H1 (cell line): ENCODE data around the gene PTPRG. TPM values are rescaled to one million over a fixed set of nuclear protein-coding genes. Genes with fewer than 3 reads are reported as not detected.

Experiments used
- CTCF ChIA-PET: fragments of 300-600 bp; sonication (Branson Sonifier 250); formaldehyde crosslinking; loops from one replicate; lab custom pipeline; 2021; ENCODE audit not compliant: partially characterized antibody; lab: Charles Lee
- POLR2A ChIA-PET: fragments of 300-600 bp; sonication (Branson Sonifier 250); formaldehyde crosslinking; loops from one replicate; lab custom pipeline; 2021; ENCODE audit warnings: inconsistent platforms; ENCODE audit not compliant: partially characterized antibody; lab: Charles Lee
- DNase-seq, 2 experiments: peaks; one replicate each; pipeline versions ENCODE4 v3.0.0 to v3.0.0-alpha.2; 2010 to 2022; ENCODE audit warnings: low spot score in 2 of 2, low read depth in 1 of 2, mixed read lengths in 1 of 2
- FAIRE-seq: peaks from 2 replicates; lab custom pipeline; 2011; peaks lifted over from hg19 to GRCh38; lab: Jason Lieb, UNC
- H2AFZ ChIP-seq: 2 replicates; pipeline ENCODE4 v1.8.1; 2012; ENCODE audit warnings: low read length, inconsistent platforms
- H2AK5ac ChIP-seq: 2 replicates; pipeline ENCODE4 v1.6.1; 2013; ENCODE audit warnings: low read depth, low read length
- H2BK120ac ChIP-seq: replicated peaks from 2 replicates; pipeline ENCODE3; 2013; ENCODE audit warnings: low read depth, low read length, inconsistent platforms
- H2BK12ac ChIP-seq: 2 replicates; pipeline ENCODE4 v1.6.1; 2013; ENCODE audit warnings: low read depth, low read length
- H2BK15ac ChIP-seq: 2 replicates; pipeline ENCODE4 v1.6.1; 2013; ENCODE audit warnings: low read length
- H2BK20ac ChIP-seq: 2 replicates; pipeline ENCODE4 v1.6.1; 2013; ENCODE audit warnings: low read length
- H2BK5ac ChIP-seq: 2 replicates; pipeline ENCODE4 v1.6.1; 2013; ENCODE audit warnings: low read depth, low read length
- H3K14ac ChIP-seq: 2 replicates; pipeline ENCODE4 v1.6.1; 2013; ENCODE audit warnings: inconsistent platforms; ENCODE audit not compliant: insufficient read length
- H3K18ac ChIP-seq: 2 replicates; pipeline ENCODE4 v1.6.1; 2013; ENCODE audit warnings: low read length; ENCODE audit errors: extremely low read depth
- H3K23ac ChIP-seq: 2 replicates; pipeline ENCODE4 v1.6.1; 2013; ENCODE audit warnings: inconsistent platforms; ENCODE audit not compliant: insufficient read length
- H3K23me2 ChIP-seq: 2 replicates; pipeline ENCODE4 v1.6.1; 2013; ENCODE audit warnings: low read depth, low read length
- H3K27ac ChIP-seq: 2 replicates; pipeline ENCODE4 v1.6.1; 2011; ENCODE audit warnings: low read depth, low read length, inconsistent platforms
- H3K27me3 ChIP-seq, 4 experiments: replicated peaks in 1 of 4; 1 replicate in 1 of 4; 2 replicates in 3 of 4; pipeline versions ENCODE4 v1.6.1 to v1.8.1; 2011 to 2013; ENCODE audit warnings: low read length in 3 of 4, mild to moderate bottlenecking in 3 of 4, inconsistent platforms in 2 of 4, mixed read lengths in 2 of 4, moderate library complexity in 1 of 4; ENCODE audit not compliant: control insufficient read depth in 3 of 4, insufficient read depth in 3 of 4; ENCODE audit errors: extremely low read depth in 1 of 4
- H3K36me3 ChIP-seq, 4 experiments: 2 replicates each; pipeline versions ENCODE4 v1.6.1 to v1.8.1; 2011 to 2013; ENCODE audit warnings: mild to moderate bottlenecking in 4 of 4, low read length in 3 of 4, moderate library complexity in 2 of 4, control low read depth in 1 of 4, inconsistent platforms in 1 of 4; ENCODE audit not compliant: insufficient read depth in 4 of 4, control insufficient read depth in 2 of 4
- H3K4ac ChIP-seq: replicated peaks from 2 replicates; pipeline ENCODE3; 2013; ENCODE audit warnings: low read length, low read depth, mixed read lengths, inconsistent platforms; ENCODE audit not compliant: insufficient read length
- H3K4me1 ChIP-seq, 4 experiments: replicated peaks in 1 of 4; 1 replicate in 1 of 4; 2 replicates in 3 of 4; pipeline versions ENCODE4 v1.6.1 to v1.8.1; 2011 to 2013; ENCODE audit warnings: low read length in 3 of 4, inconsistent platforms in 2 of 4, mixed read lengths in 1 of 4; ENCODE audit not compliant: insufficient read depth in 4 of 4, control insufficient read depth in 3 of 4
- H3K4me2 ChIP-seq, 2 experiments: 2 replicates each; pipeline versions ENCODE4 v1.6.1 to v1.8.1; 2011 to 2013; ENCODE audit warnings: low read depth in 2 of 2, low read length in 2 of 2, control low read depth in 1 of 2, inconsistent platforms in 1 of 2, mild to moderate bottlenecking in 1 of 2; ENCODE audit not compliant: insufficient read depth in 1 of 2
- H3K4me3 ChIP-seq, 4 experiments: fragments of 200-600, 300-600 bp in 1 of 4; sonication (generic), shearing (Covaris generic), sonication (Bioruptor Twin) in 1 of 4; 2 replicates each; pipeline versions ENCODE4 v1.5.1 to v1.8.1; 2011 to 2016; ENCODE audit warnings: low read length in 4 of 4, low read depth in 3 of 4, control low read depth in 2 of 4, inconsistent platforms in 2 of 4, mild to moderate bottlenecking in 2 of 4, mixed read lengths in 1 of 4, moderate library complexity in 1 of 4; ENCODE audit not compliant: insufficient read depth in 2 of 4; ENCODE audit errors: extremely low read depth in 1 of 4
- H3K56ac ChIP-seq: replicated peaks from 2 replicates; pipeline ENCODE3; 2013; ENCODE audit warnings: low read depth, mild to moderate bottlenecking, mixed read lengths, low read length, inconsistent platforms; ENCODE audit not compliant: insufficient read length
- H3K79me1 ChIP-seq: 2 replicates; pipeline ENCODE4 v1.6.1; 2013; ENCODE audit warnings: low read depth, low read length, control low read depth
- H3K79me2 ChIP-seq, 2 experiments: 2 replicates each; pipeline versions ENCODE4 v1.6.1 to v1.8.1; 2012 to 2013; ENCODE audit warnings: low read length in 2 of 2, mild to moderate bottlenecking in 2 of 2, inconsistent platforms in 1 of 2; ENCODE audit not compliant: insufficient read depth in 2 of 2, control insufficient read depth in 1 of 2
- H3K9ac ChIP-seq, 4 experiments: replicated peaks in 1 of 4; 1 replicate in 1 of 4; 2 replicates in 3 of 4; pipeline versions ENCODE4 v1.6.1 to v1.8.1; 2011 to 2013; ENCODE audit warnings: low read depth in 3 of 4, low read length in 3 of 4, control low read depth in 2 of 4, mild to moderate bottlenecking in 2 of 4, moderate library complexity in 2 of 4, inconsistent platforms in 1 of 4; ENCODE audit errors: extremely low read depth in 1 of 4
- H3K9me3 ChIP-seq, 2 experiments: 2 replicates each; pipeline versions ENCODE4 v1.6.1 to v1.8.1; 2012 to 2013; ENCODE audit warnings: mild to moderate bottlenecking in 2 of 2, moderate library complexity in 2 of 2, control low read depth in 1 of 2, inconsistent platforms in 1 of 2, low read depth in 1 of 2, low read length in 1 of 2, mixed read lengths in 1 of 2; ENCODE audit not compliant: insufficient read depth in 2 of 2
- H4K20me1 ChIP-seq, 2 experiments: replicated peaks in 1 of 2; 2 replicates each; pipeline versions ENCODE3 to v1.8.1; 2011 to 2013; ENCODE audit warnings: inconsistent platforms in 2 of 2, low read length in 2 of 2, mild to moderate bottlenecking in 1 of 2; ENCODE audit not compliant: insufficient read depth in 2 of 2, control insufficient read depth in 1 of 2
- H4K5ac ChIP-seq: 2 replicates; pipeline ENCODE4 v1.6.1; 2013; ENCODE audit warnings: low read length, low read depth, mixed read lengths, inconsistent platforms; ENCODE audit not compliant: insufficient read length
- H4K8ac ChIP-seq: 2 replicates; pipeline ENCODE4 v1.8.0; 2013; ENCODE audit warnings: mild to moderate bottlenecking, moderate library complexity, low read length, inconsistent platforms; ENCODE audit not compliant: insufficient read depth; ENCODE audit errors: extremely low read depth
- H4K91ac ChIP-seq: replicated peaks from 2 replicates; pipeline ENCODE3; 2013; ENCODE audit warnings: low read length, mixed read lengths, inconsistent platforms; ENCODE audit not compliant: insufficient read length
- FOSL1 ChIP-seq: IDR thresholded peaks from 2 replicates; pipeline ENCODE4 v1.6.1; 2011; ENCODE audit warnings: mild to moderate bottlenecking, low read depth, low read length, moderate library complexity; ENCODE audit not compliant: insufficient read depth
- GTF2F1 ChIP-seq: IDR thresholded peaks from 2 replicates; pipeline ENCODE4 v1.6.1; 2012; ENCODE audit warnings: low read depth, low read length, improper control_type of control experiment, borderline replicate concordance
- WGBS, 2 experiments: shearing (Covaris generic) in 1 of 2; methylation state at CpG; one replicate each; pipeline versions ENCODE4 v1.1.6 to v1.1.7; 2013 to 2015; ENCODE audit warnings: low lambda C conversion rate in 2 of 2, mixed read lengths in 2 of 2, inconsistent platforms in 1 of 2, low coverage in 1 of 2, missing lambda C conversion rate in 1 of 2; ENCODE audit not compliant: insufficient replicate concordance in 2 of 2, insufficient coverage in 1 of 2, insufficient read length in 1 of 2; ENCODE audit errors: extremely low coverage in 1 of 2, missing lambda C conversion rate in 1 of 2; 5-methylcytosine and 5-hydroxymethylcytosine counted together
- polyA plus RNA-seq, 7 experiments: library from polyadenylated mRNA; depleted of rRNA in 3 of 7; stranded (reverse) in 5 of 7; unstranded in 2 of 7; fragments of >200 nt in 5 of 7; fragments of 200-250 nt in 2 of 7; gene quantifications; 1 replicate in 5 of 7; 2 replicates in 1 of 7; 4 replicates in 1 of 7; pipeline versions ENCODE4 v1.2.1 to v1.2.3, GENCODE V29; 2011 to 2013; ENCODE audit warnings: missing spikeins in 2 of 7, mixed read lengths in 2 of 7
- total RNA-seq: library from RNA; stranded (reverse); fragmentation: NEBNext Ultra II Directional; extraction: Animal tissue kit (Norgen Biotek cat#: 25700); gene quantifications from 2 replicates; pipeline ENCODE4 v1.2.1, GENCODE V29; 2021

Gene PTPRG
- total and polyA plus RNA-seq, 2 of the 8 experiments (the other 6 are each of a cell fraction or from before 2014, with no cell fraction given): 23.3 to 96.2 TPM

DNA sequence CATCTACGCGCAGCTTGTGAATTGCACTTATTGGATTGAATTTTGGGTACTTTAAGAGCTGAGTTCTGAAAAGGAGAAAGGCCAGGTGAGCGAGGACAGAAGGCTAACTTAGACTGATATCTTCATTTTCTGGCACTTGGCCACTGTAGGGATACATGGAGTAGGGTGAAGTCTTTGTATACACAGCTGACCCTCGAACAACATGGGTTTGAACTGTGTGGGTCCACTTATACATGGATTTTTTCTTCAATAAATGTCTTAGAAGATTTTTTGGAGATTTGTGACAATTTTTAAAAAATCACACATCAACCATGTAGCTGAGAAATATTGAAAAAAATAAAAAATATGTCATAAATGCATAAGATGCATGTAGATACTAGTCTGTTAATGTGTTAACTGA lies 18.3 kb downstream of the PTPRG start:
- no peak for TF ChIP-seq FOSL1
- no peak for TF ChIP-seq GTF2F1
- FAIRE-seq (no peak), DNase-seq (no peak)
- Histone ChIP-seq H4K8ac (no peak overlapping the region), H3K56ac (no peak overlapping the region), H3K4me3 (no peak overlapping the region), H3K23me2 (no peaks in the 10 kb centered on the region), H3K4ac (no peak overlapping the region), H2BK120ac (no peak overlapping the region), H3K9ac (no peak overlapping the region), H3K4me2 (no peak overlapping the region), H3K14ac (no peak overlapping the region), H2AK5ac (no peak overlapping the region), H3K4me1 (peaks cover under 1 to 34% (median 8%) of the 10 kb centered on the region in 4 experiments; a peak in 6 of 7 replicates), H2AFZ (no peak overlapping the region), H4K20me1 (peaks cover 47 to 49% of the 10 kb centered on the region in 2 experiments), H3K79me2 (peaks cover 59 to 100% of the 10 kb centered on the region in 2 experiments), H4K91ac (no peak overlapping the region), H3K27ac (no peak overlapping the region), H2BK5ac (no peak overlapping the region), H3K18ac (no peak overlapping the region), H2BK20ac (no peak overlapping the region), H4K5ac (no peak overlapping the region), H2BK15ac (no peak overlapping the region), H3K9me3 (no peaks in the 10 kb centered on the region), H3K27me3 (no peaks in the 10 kb centered on the region; a peak in 1 of 7 replicates), H3K36me3 (no peaks in the 10 kb centered on the region; a peak in 2 of 8 replicates), H3K23ac (no peak overlapping the region), H3K79me1 (peaks cover 17% of the 10 kb centered on the region), H2BK12ac (no peak overlapping the region)
- 91% methylated on average over 4 of the region's 4 CpGs; no CpG with 5 or more reads in 1 of the 2 experiments for WGBS, 2 experiments
- POLR2A ChIA-PET: interaction anchor here (1.1 to 15.0 kb wide), 5 partner anchors 9 to 110 kb away, joined by 3 to 200 read pairs (median 4); partner anchors contain the start of gene PTPRG
- CTCF ChIA-PET: no interaction called here
